Fibroblast of skin of right biceps (primary cell): ENCODE measurements around the gene RSRC1.
"Not testable (repeated sequence)": the region's sequence is repeated elsewhere in the genome, so short reads cannot be mapped to it uniquely, and the experiment has no call there.

Source experiments
- DNase-seq: peaks from one replicate; pipeline ENCODE4 v3.0.0-alpha.2; 2013

RSRC1 gene

GRCh38 chr3:158101335-158102241, 8.3 kb upstream of the RSRC1 start:
- no peak for DNase-seq

GRCh38 chr3:158102242-158103080, 7.4 kb upstream of the RSRC1 start:
- DNase-seq = peak; percentile 52

- peak; percentile 59 for DNase-seq
These were observed 6.6 kb upstream of the RSRC1 start for GRCh38 chr3:158103081-158103886.

GRCh38 chr3:158103887-158104327, 6.0 kb upstream of the RSRC1 start:
- DNase-seq = peak; percentile 39

GRCh38 chr3:158104431-158104921, 5.4 kb upstream of the RSRC1 start:
- peak; percentile 30 for DNase-seq

- DNase-seq = peak; percentile 57
These were observed 4.7 kb upstream of the RSRC1 start for GRCh38 chr3:158105119-158105709.

GRCh38 chr3:158105710-158106253, 4.1 kb upstream of the RSRC1 start:
- DNase-seq = peak; percentile 76

- peak; percentile 33 for DNase-seq
These were observed 3.0 kb upstream of the RSRC1 start for GRCh38 chr3:158106766-158107471.

GRCh38 chr3:158107605-158108444, 2.1 kb upstream of the RSRC1 start:
- no peak for DNase-seq

- DNase-seq = peak; percentile 32
These were observed 1.4 kb upstream of the RSRC1 start for GRCh38 chr3:158108445-158108985.

GRCh38 chr3:158109295-158109803, 540 bp upstream of the RSRC1 start:
- DNase-seq = no peak

- no peak for DNase-seq
These were observed 749 bp downstream of the RSRC1 start for GRCh38 chr3:158110658-158111018.

GRCh38 chr3:158111861-158112260, 2.0 kb downstream of the RSRC1 start:
- DNase-seq = no peak

- not testable (repeated sequence) for DNase-seq
These were observed 3.7 kb downstream of the RSRC1 start for GRCh38 chr3:158113595-158113994.

- no peak for DNase-seq
These were observed 10.4 kb downstream of the RSRC1 start for GRCh38 chr3:158120330-158120729.

GRCh38 chr3:158121295-158121694, 11.4 kb downstream of the RSRC1 start:
- no peak for DNase-seq

- not testable (repeated sequence) for DNase-seq
These were observed 12.8 kb downstream of the RSRC1 start for GRCh38 chr3:158122721-158123120.

- DNase-seq = peak; percentile 28
These were observed 17.6 kb downstream of the RSRC1 start for GRCh38 chr3:158127250-158128219.

- DNase-seq = no peak
These were observed 18.9 kb downstream of the RSRC1 start for GRCh38 chr3:158128755-158129154.
